ENCODE measurements around the gene FAM236A.
"Not testable (repeated sequence)": the region's sequence is repeated elsewhere in the genome, so short reads cannot be mapped to it uniquely, and the experiment has no call there.

Gene FAM236A

DNA sequence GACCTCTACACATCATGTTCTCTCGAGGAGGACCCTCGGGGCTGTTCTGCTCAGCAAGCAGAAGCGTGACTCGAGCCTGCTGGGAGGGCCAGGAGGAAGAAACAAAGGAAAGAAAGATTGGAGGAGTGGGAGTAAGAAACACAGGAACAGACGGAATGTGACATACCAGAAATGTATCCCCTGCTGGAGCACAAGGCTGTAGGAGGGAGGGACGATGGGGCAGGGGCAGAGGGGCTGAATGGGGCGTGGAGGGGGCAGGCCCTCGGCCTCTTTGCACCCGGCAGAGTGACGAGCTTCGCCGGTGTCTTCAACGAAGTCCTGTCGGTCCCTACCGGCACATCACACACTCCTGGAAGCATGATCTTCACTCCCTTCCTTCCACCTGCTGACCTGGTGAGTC lies at the start of gene FAM236A:
Gene FAM236A (plus strand): TSS at position 301 of the 400 bp plus-strand sequence. CDS start 57 bp downstream, at position 358.
- not testable (repeated sequence) for DNase-seq

GRCh38 chrX:72889740-72890139 lies 48.3 kb upstream of the FAM236A start:
- not testable (repeated sequence) for DNase-seq

DNA sequence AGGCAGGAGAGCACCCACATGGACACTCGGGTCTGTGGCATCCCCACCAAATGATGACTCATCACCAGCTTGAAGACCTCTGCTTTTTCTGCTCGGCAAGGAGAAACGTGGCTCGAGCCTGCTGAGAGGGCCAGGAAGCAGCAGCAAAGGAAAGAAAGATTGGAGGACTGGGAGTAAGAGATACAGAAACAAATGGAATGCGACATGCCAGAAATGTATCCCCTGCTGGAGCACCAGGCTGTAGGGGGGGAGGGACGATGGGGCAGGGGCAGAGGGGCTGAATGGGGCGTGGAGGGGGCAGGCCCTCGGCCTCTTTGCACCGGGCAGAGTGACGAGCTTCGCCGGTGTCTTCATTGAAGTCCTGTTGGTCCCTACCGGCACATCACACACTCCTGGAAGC lies 25.7 kb upstream of the FAM236A start, which contains the start of gene FAM236C:
Gene FAM236C (plus strand): TSS at position 301 of the 400 bp plus-strand sequence. CDS start 100 bp downstream, outside the sequence.
- not testable (repeated sequence) for DNase-seq

DNA sequence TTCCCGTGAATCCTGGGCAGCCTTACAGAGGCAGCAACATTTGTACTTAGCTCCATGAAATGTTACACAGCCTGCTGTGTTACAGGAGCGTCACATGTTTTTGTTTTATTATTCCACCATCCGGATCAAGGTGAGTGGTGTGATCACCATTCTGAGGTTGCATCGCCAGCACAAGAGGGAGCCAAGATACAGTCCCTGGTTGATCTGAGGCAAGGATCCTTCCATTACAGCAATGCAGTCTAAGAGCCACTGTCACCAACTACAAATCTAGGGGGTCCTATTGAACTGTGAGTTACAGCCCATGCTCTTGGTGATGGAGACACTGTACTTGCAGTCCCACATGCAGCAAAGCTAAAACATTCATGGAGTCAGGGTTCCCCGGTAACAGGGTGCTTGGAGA lies 21.9 kb upstream of the FAM236A start:
- DNase-seq: not testable (repeated sequence)

- not testable (repeated sequence) for DNase-seq
Measured at GRCh38 chrX:72932283-72932682, 5.7 kb upstream of the FAM236A start.

DNA sequence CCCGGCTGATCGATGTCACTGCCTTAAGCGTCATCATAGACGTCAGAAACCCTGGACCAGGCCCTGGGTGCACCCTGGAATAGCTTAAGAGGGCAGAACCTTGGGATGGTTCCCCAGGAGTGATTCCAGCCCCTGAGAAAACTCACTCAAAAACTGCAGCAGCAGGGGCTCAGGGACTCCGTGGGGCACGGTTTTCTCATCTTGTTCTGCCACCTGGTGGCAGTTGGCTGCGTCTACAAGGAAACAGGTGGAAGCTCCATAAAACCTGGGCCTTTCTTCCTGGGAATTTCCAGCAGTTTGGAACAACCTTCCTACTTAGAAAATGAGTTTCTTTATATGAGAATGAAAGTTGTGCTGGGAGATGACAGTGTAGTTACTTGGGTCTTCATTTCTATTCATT lies 1.6 kb upstream of the FAM236A start:
- DNase-seq: not testable (repeated sequence)

DNA sequence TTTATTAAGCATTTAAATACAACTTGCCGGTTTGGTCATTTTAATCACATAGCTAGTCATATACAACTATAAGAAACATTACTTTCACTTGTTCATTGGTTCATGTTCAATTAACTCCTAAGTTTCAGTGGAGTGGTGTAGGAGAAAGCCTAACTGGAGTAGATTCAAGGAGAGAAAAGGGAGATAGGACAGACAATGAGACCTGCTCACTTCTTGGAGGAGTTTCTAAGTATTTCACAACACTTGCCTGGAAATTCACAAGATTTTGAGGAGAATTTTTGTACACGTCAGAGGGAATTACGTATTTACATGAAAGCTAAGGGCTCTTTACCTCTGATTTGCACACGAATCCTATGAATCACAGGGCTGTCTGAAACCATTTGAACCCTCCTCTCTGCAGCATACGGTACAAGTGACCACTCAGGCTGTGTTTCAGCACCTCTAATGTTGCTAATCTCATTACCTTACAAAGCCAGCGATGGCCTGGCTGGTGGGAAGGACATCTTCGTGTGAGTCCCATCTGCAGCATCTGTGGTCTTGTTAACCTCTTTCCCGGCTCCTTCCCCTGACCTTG lies 1.0 kb upstream of the FAM236A start:
- not testable (repeated sequence) for DNase-seq

- DNase-seq: not testable (repeated sequence)
Measured at GRCh38 chrX:72942272-72942671, 4.3 kb downstream of the FAM236A start.

GRCh38 chrX:72943035-72943818 lies 5.2 kb downstream of the FAM236A start:
- DNase-seq: not testable (repeated sequence)

DNA sequence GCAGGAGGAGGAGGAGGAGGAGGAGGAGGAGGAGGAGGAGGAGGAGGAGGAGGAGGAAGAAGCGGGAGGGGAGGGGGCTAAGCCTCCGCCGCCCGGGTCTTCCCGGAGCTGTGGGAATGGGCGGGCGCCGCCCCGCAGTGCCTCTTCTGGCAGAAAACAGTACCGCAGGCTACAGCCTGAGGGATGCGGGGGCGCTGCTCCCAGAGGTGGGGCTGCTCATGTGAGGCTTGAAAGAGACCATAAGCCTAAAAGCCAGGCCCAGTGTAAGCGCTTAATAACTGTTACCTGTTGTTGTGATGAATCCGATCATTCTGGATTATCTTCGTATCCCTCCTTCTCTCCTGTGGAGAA lies 5.8 kb downstream of the FAM236A start, which contains the start of gene DMRTC1:
Gene DMRTC1 (minus strand): TSS at position 19 of the 351 bp plus-strand sequence. CDS start 68,143 bp downstream, outside the sequence.
- DNase-seq: not testable (repeated sequence)

DNA sequence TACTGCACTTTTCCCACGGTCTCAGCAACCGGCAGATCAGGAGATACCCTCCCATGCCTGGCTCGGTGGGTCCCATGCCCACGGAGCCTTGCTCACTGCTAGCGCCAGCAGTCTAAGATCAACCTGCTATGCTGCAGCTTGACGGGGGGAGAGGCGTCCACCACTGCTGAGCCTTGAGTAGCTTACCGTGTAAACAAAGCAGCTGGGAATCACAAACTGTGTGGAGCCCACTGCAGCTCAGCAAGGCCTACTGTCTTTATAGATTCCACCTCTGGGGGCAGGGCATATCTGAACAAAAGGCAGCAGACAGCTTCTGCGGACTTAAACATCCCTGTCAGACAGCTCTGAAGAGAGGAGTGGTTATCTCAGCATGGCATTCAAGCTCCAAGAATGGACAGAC lies 22.0 kb downstream of the FAM236A start:
- not testable (repeated sequence) for DNase-seq

- not testable (repeated sequence) for DNase-seq
Measured at GRCh38 chrX:72971859-72972258, 33.9 kb downstream of the FAM236A start.

DNA sequence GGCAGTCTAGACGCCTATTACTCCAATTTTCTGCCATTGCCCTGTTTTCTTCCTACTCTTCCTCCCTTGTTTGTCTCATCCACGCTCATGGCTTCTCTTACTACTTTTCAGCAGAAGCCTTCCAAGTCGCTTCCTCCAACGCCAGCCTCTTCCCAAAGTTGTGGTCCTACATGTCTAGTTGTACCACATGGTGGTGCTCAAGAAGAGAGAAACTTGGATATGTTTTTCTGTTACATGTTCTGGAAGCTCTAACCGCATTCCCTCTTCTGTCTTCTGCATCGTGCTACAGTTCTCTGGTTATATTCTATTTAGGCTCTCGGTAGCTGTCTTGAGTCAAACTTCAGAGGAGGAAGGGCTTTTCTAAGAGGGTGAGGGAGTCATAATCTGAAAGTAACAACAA lies 36.9 kb downstream of the FAM236A start:
- not testable (repeated sequence) for DNase-seq

DNA sequence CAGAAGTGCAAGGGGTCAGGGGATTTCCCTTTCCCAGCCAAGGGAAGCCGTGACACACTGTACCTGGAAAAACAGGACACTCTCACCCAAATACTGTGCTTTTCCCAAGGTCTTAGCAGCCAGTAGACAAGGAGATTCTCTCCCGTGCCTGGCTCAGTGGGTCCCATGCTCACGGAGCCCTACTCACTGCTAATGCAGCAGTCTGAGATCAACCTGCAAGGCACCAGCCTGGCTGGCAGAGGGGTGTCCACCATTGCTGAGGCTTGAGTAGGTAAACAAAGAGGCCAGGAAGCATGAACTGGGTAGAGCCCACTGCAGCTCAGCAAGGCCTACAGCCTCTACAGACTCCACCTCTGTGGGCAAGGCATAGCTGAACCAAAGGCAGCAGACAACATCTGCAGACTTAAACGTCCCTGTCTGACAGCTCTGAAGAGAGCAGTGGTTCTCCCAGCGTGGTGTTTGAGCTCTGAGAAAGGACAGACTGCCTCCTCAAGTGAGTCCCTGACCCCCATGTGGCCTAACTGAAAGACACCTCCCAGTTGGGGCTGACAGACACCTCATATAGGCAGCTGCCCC lies 43.0 kb downstream of the FAM236A start:
- not testable (repeated sequence) for DNase-seq
